ENCODE data around the gene SRC.

- TF ChIP-seq POLR2AphosphoS5 (IDR thresholded peaks at IDR 0.05; ENCODE audit: low read depth, low read length): no peak
- TF ChIP-seq REST (IDR thresholded peaks at IDR 0.05; ENCODE audit: insufficient read depth in 1 of 2, low read depth in 2 of 2, low read length in 2 of 2): no peak
- no peak for TF ChIP-seq TAF1 (IDR thresholded peaks at IDR 0.05; ENCODE audit: borderline replicate concordance, insufficient read depth, low read length)
- TF ChIP-seq SIN3A (IDR thresholded peaks at IDR 0.05; ENCODE audit: borderline replicate concordance, insufficient read depth, low read length): no peak
- TF ChIP-seq FOXP2 (optimal IDR thresholded peaks at IDR 0.05; ENCODE audit: borderline replicate concordance, extremely low read depth, extremely low read length, insufficient read depth): peak; percentile 7
These were observed 60.4 kb downstream of the SRC start for GRCh38 chr20:37406010-37406998.
